ENCODE data around the gene GSTA5. TPM values are rescaled to one million over a fixed set of nuclear protein-coding genes. Genes with fewer than 3 reads are reported as not detected.
"Not testable (repeated sequence)": the region's sequence is repeated elsewhere in the genome, so short reads cannot be mapped to it uniquely, and the experiment has no call there.

Gene GSTA5
- total and polyA plus RNA-seq, 2 of the 8 experiments (the other 6 are each of a cell fraction or from before 2014, with no cell fraction given) = not detected

GRCh38 chr6:52794366-52794765 lies 46.2 kb downstream of the GSTA5 start:
- WGBS, 2 experiments (ENCODE audit: extremely low coverage in 1 of 2, insufficient coverage in 1 of 2, insufficient read length in 1 of 2, insufficient replicate concordance in 2 of 2, low coverage in 1 of 2, low lambda C conversion rate in 2 of 2, missing lambda C conversion rate in 1 of 2) = 92% methylated on average over 2 of the region's 2 CpGs; no CpG with 5 or more reads in 1 of the 2 experiments
- H2BK15ac ChIP-seq (ENCODE audit: low read length); H2BK20ac ChIP-seq (ENCODE audit: low read length); H4K5ac ChIP-seq (ENCODE audit: insufficient read length, low read depth, low read length); H3K27ac ChIP-seq (ENCODE audit: low read depth, low read length); H3K23me2 ChIP-seq (ENCODE audit: low read depth, low read length); H2AFZ ChIP-seq (ENCODE audit: low read length); H3K9me3 ChIP-seq (ENCODE audit: insufficient read depth in 2 of 2, low read depth in 1 of 2, low read length in 1 of 2); H3K4me2 ChIP-seq (ENCODE audit: insufficient read depth in 1 of 2, low read depth in 2 of 2, low read length in 2 of 2); H3K23ac ChIP-seq (ENCODE audit: insufficient read length); H2BK12ac ChIP-seq (ENCODE audit: low read depth, low read length); H2BK120ac ChIP-seq (replicated peaks; ENCODE audit: low read depth, low read length); H2AK5ac ChIP-seq (ENCODE audit: low read depth, low read length); H4K8ac ChIP-seq (ENCODE audit: extremely low read depth, insufficient read depth, low read length); DNase-seq (ENCODE audit: low read depth in 1 of 2, low spot score in 2 of 2); H3K4me3 ChIP-seq (ENCODE audit: extremely low read depth in 1 of 4, insufficient read depth in 2 of 4, low read depth in 3 of 4, low read length in 4 of 4); H3K4me1 ChIP-seq (replicated peaks in 1 of 4; ENCODE audit: control insufficient read depth in 3 of 4, insufficient read depth in 4 of 4, low read length in 3 of 4); CTCF ChIA-PET (ENCODE audit: partially characterized antibody); H3K18ac ChIP-seq (ENCODE audit: extremely low read depth, low read length); H3K9ac ChIP-seq (replicated peaks in 1 of 4; ENCODE audit: extremely low read depth in 1 of 4, low read depth in 3 of 4, low read length in 3 of 4); H2BK5ac ChIP-seq (ENCODE audit: low read depth, low read length); H4K20me1 ChIP-seq (replicated peaks in 1 of 2; ENCODE audit: control insufficient read depth in 1 of 2, insufficient read depth in 2 of 2, low read length in 2 of 2); H3K27me3 ChIP-seq (replicated peaks in 1 of 4; ENCODE audit: control insufficient read depth in 3 of 4, extremely low read depth in 1 of 4, insufficient read depth in 3 of 4, low read length in 3 of 4); H3K36me3 ChIP-seq (ENCODE audit: control insufficient read depth in 2 of 4, insufficient read depth in 4 of 4, low read length in 3 of 4); H3K79me1 ChIP-seq (ENCODE audit: low read depth, low read length); H3K14ac ChIP-seq (ENCODE audit: insufficient read length); H4K91ac ChIP-seq (replicated peaks; ENCODE audit: insufficient read length, low read length); H3K4ac ChIP-seq (replicated peaks; ENCODE audit: insufficient read length, low read depth, low read length); H3K56ac ChIP-seq (replicated peaks; ENCODE audit: insufficient read length, low read depth, low read length); FAIRE-seq; H3K79me2 ChIP-seq (ENCODE audit: control insufficient read depth in 1 of 2, insufficient read depth in 2 of 2, low read length in 2 of 2): not testable (repeated sequence)
- POLR2A ChIA-PET (ENCODE audit: partially characterized antibody) = interaction anchor here (1.3 kb wide), 1 partner anchor 8 kb away, joined by 4 read pairs; no protein-coding TSS in a partner anchor
